Neural cell (in vitro differentiated cells): ENCODE measurements around the gene DEPDC5.

Experiments used
- CTCF ChIP-seq: fragments of 450-650 bp; IDR thresholded peaks from 2 replicates; pipeline ENCODE4 v1.5.1; 2014; ENCODE audit warnings: antibody characterized with exemption, mild to moderate bottlenecking, moderate library complexity; ENCODE audit not compliant: poor library complexity, severe bottlenecking
- EP300 ChIP-seq: fragments of 450-650 bp; conservative IDR thresholded peaks from 2 replicates; pipeline ENCODE4 v1.6.1; 2014; ENCODE audit warnings: antibody characterized with exemption, mild to moderate bottlenecking, moderate library complexity; ENCODE audit not compliant: poor library complexity, severe bottlenecking
- EZH2 ChIP-seq: fragments of 200-600, 300-800 bp; shearing (Covaris generic), sonication (generic); IDR thresholded peaks from 2 replicates; pipeline ENCODE4 v1.6.1; 2014; ENCODE audit warnings: antibody characterized with exemption, low read length, borderline replicate concordance, mild to moderate bottlenecking; ENCODE audit not compliant: insufficient read depth, poor library complexity, severe bottlenecking
- POLR2AphosphoS5 ChIP-seq: IDR thresholded peaks from 2 replicates; pipeline ENCODE4 v1.6.1; 2012
- RAD21 ChIP-seq: fragments of 450-650 bp; conservative IDR thresholded peaks from 2 replicates; pipeline ENCODE4 v1.6.1; 2014; ENCODE audit warnings: antibody characterized with exemption, mild to moderate bottlenecking, moderate library complexity
- REST ChIP-seq: IDR thresholded peaks from 2 replicates; pipeline ENCODE4 v1.6.1; 2012; ENCODE audit warnings: borderline replicate concordance
- TAF1 ChIP-seq: IDR thresholded peaks from 2 replicates; pipeline ENCODE4 v1.6.1; 2012; ENCODE audit warnings: low read depth

GRCh38 chr22:31943978-31944699 lies 190.3 kb downstream of the DEPDC5 start, which contains the start of gene YWHAH:
- TF ChIP-seq RAD21 (no peak), CTCF (no peak), EP300 (peak; percentile 66), REST (peak; percentile 95), EZH2 (no peak), POLR2AphosphoS5 (peak; percentile 89), TAF1 (peak; percentile 54)
